ENCODE data around the gene LMF1. TPM values are rescaled to one million over a fixed set of nuclear protein-coding genes. Genes with fewer than 3 reads are reported as not detected.

The LMF1 gene
- total and polyA plus RNA-seq, 5 donors from 2014 or later = 9.9 to 40.0 (median 12.4) TPM

- Mint-ChIP-seq H3K9me3 (peaks cover 0 to 1% (median 0%) of the 10 kb centered on the region in 7 donors), H3K36me3 (peaks cover 11% of the 10 kb centered on the region), H3K27me3 (no peaks in the 10 kb centered on the region), H3K4me3 (no peak overlapping the region), H3K4me1 (peaks cover 0 to 2% (median 0%) of the 10 kb centered on the region in 4 donors), H3K27ac (peak overlapping the region in 1 of 3 donors; percentile 54)
- no peaks in the 10 kb centered on the region for H3K36me3 ChIP-seq (ENCODE audit: control insufficient read depth, insufficient read depth, low read length)
- H3K9me3 ChIP-seq (ENCODE audit: control insufficient read depth in 2 of 2, low read length in 2 of 2) = no peaks in the 10 kb centered on the region
- H3K4me3 ChIP-seq (ENCODE audit: low read depth, low read length) = no peak overlapping the region
- no peak for DNase-seq
- no peak for ATAC-seq (ENCODE audit: low read depth in 2 of 2)
- H3K4me1 ChIP-seq (ENCODE audit: control insufficient read depth, insufficient read depth, low read length, poor library complexity, severe bottlenecking) = no peaks in the 10 kb centered on the region
- H3K27me3 ChIP-seq (ENCODE audit: control insufficient read depth, insufficient read depth, low read length) = no peaks in the 10 kb centered on the region
- no peak overlapping the region for H3K27ac ChIP-seq (ENCODE audit: insufficient read depth, low read length, poor library complexity, severe bottlenecking)
Observed at GRCh38 chr16:877242-878071, 93.3 kb downstream of the LMF1 start.

- Histone ChIP-seq H3K27ac (ENCODE audit: insufficient read depth, low read length, poor library complexity, severe bottlenecking) (no peak overlapping the region), H3K36me3 (ENCODE audit: control insufficient read depth, insufficient read depth, low read length) (no peaks in the 10 kb centered on the region), H3K9me3 (ENCODE audit: control insufficient read depth in 2 of 2, low read length in 2 of 2) (no peaks in the 10 kb centered on the region), H3K27me3 (ENCODE audit: control insufficient read depth, insufficient read depth, low read length) (no peaks in the 10 kb centered on the region), H3K4me3 (ENCODE audit: low read depth, low read length) (no peak overlapping the region), H3K4me1 (ENCODE audit: control insufficient read depth, insufficient read depth, low read length, poor library complexity, severe bottlenecking) (no peaks in the 10 kb centered on the region)
- peaks cover 0 to 2% (median 0%) of the 10 kb centered on the region in 4 donors for H3K4me1 Mint-ChIP-seq
- ATAC-seq (ENCODE audit: low read depth in 2 of 2) (no peak), DNase-seq (no peak)
- H3K27me3 Mint-ChIP-seq = no peaks in the 10 kb centered on the region
- peaks cover 11% of the 10 kb centered on the region for H3K36me3 Mint-ChIP-seq
- H3K4me3 Mint-ChIP-seq = no peak overlapping the region
- no peak overlapping the region for H3K27ac Mint-ChIP-seq
- H3K9me3 Mint-ChIP-seq = peaks cover 0 to 1% (median 0%) of the 10 kb centered on the region in 7 donors
Observed at GRCh38 chr16:876523-877241, 94.1 kb downstream of the LMF1 start.

GRCh38 chr16:876041-876335 is 94.8 kb downstream of the LMF1 start:
- no peaks in the 10 kb centered on the region for H3K27me3 Mint-ChIP-seq
- ATAC-seq (ENCODE audit: low read depth in 2 of 2) = no peak

GRCh38 chr16:875182-876040 is 95.4 kb downstream of the LMF1 start:
- no peak overlapping the region for H3K27ac ChIP-seq (ENCODE audit: insufficient read depth, low read length, poor library complexity, severe bottlenecking)
- no peak overlapping the region for H3K27ac Mint-ChIP-seq
- peaks cover 0 to 2% (median 0%) of the 10 kb centered on the region in 4 donors for H3K4me1 Mint-ChIP-seq
- DNase-seq (no peak), ATAC-seq (ENCODE audit: low read depth in 2 of 2) (no peak)
- no peaks in the 10 kb centered on the region for H3K36me3 ChIP-seq (ENCODE audit: control insufficient read depth, insufficient read depth, low read length)
- no peaks in the 10 kb centered on the region for H3K27me3 Mint-ChIP-seq
- no peak overlapping the region for H3K4me3 Mint-ChIP-seq
- H3K9me3 Mint-ChIP-seq = no peaks in the 10 kb centered on the region
- no peaks in the 10 kb centered on the region for H3K27me3 ChIP-seq (ENCODE audit: control insufficient read depth, insufficient read depth, low read length)
- no peaks in the 10 kb centered on the region for H3K4me1 ChIP-seq (ENCODE audit: control insufficient read depth, insufficient read depth, low read length, poor library complexity, severe bottlenecking)
- H3K9me3 ChIP-seq (ENCODE audit: control insufficient read depth in 2 of 2, low read length in 2 of 2) = no peaks in the 10 kb centered on the region
- H3K36me3 Mint-ChIP-seq = peaks cover 11% of the 10 kb centered on the region
- H3K4me3 ChIP-seq (ENCODE audit: low read depth, low read length) = no peak overlapping the region

More at GRCh38 chr16:876041-876335, 94.8 kb downstream of the LMF1 start:
- Histone ChIP-seq H3K9me3 (ENCODE audit: control insufficient read depth in 2 of 2, low read length in 2 of 2) (no peaks in the 10 kb centered on the region), H3K27ac (ENCODE audit: insufficient read depth, low read length, poor library complexity, severe bottlenecking) (no peak overlapping the region), H3K36me3 (ENCODE audit: control insufficient read depth, insufficient read depth, low read length) (no peaks in the 10 kb centered on the region), H3K27me3 (ENCODE audit: control insufficient read depth, insufficient read depth, low read length) (no peaks in the 10 kb centered on the region), H3K4me1 (ENCODE audit: control insufficient read depth, insufficient read depth, low read length, poor library complexity, severe bottlenecking) (no peaks in the 10 kb centered on the region), H3K4me3 (ENCODE audit: low read depth, low read length) (no peak overlapping the region)
- Mint-ChIP-seq H3K9me3 (no peaks in the 10 kb centered on the region), H3K4me1 (peaks cover 0 to 2% (median 0%) of the 10 kb centered on the region in 4 donors), H3K36me3 (peaks cover 11% of the 10 kb centered on the region), H3K27ac (no peak overlapping the region), H3K4me3 (no peak overlapping the region)
- DNase-seq = no peak

GRCh38 chr16:874366-875181 is 96.2 kb downstream of the LMF1 start:
- Mint-ChIP-seq H3K4me1 (peaks cover 0 to 2% (median 0%) of the 10 kb centered on the region in 4 donors), H3K9me3 (no peaks in the 10 kb centered on the region), H3K27me3 (no peaks in the 10 kb centered on the region), H3K27ac (no peak overlapping the region), H3K4me3 (no peak overlapping the region), H3K36me3 (peaks cover 11% of the 10 kb centered on the region)
- Histone ChIP-seq H3K4me1 (ENCODE audit: control insufficient read depth, insufficient read depth, low read length, poor library complexity, severe bottlenecking) (no peaks in the 10 kb centered on the region), H3K36me3 (ENCODE audit: control insufficient read depth, insufficient read depth, low read length) (no peaks in the 10 kb centered on the region), H3K9me3 (ENCODE audit: control insufficient read depth in 2 of 2, low read length in 2 of 2) (no peaks in the 10 kb centered on the region), H3K27ac (ENCODE audit: insufficient read depth, low read length, poor library complexity, severe bottlenecking) (no peak overlapping the region), H3K4me3 (ENCODE audit: low read depth, low read length) (no peak overlapping the region), H3K27me3 (ENCODE audit: control insufficient read depth, insufficient read depth, low read length) (no peaks in the 10 kb centered on the region)
- no peak for ATAC-seq (ENCODE audit: low read depth in 2 of 2)
- DNase-seq = no peak

GRCh38 chr16:873889-874288 is 96.9 kb downstream of the LMF1 start:
- no peaks in the 10 kb centered on the region for H3K9me3 ChIP-seq (ENCODE audit: control insufficient read depth in 2 of 2, low read length in 2 of 2)
- Mint-ChIP-seq H3K9me3 (no peaks in the 10 kb centered on the region), H3K36me3 (peaks cover 11% of the 10 kb centered on the region), H3K4me1 (peaks cover 0 to 2% (median 0%) of the 10 kb centered on the region in 4 donors), H3K4me3 (no peak overlapping the region), H3K27ac (no peak overlapping the region), H3K27me3 (no peaks in the 10 kb centered on the region)
- H3K36me3 ChIP-seq (ENCODE audit: control insufficient read depth, insufficient read depth, low read length) = no peaks in the 10 kb centered on the region
- DNase-seq (no peak), ATAC-seq (ENCODE audit: low read depth in 2 of 2) (no peak)
- no peaks in the 10 kb centered on the region for H3K27me3 ChIP-seq (ENCODE audit: control insufficient read depth, insufficient read depth, low read length)
- no peaks in the 10 kb centered on the region for H3K4me1 ChIP-seq (ENCODE audit: control insufficient read depth, insufficient read depth, low read length, poor library complexity, severe bottlenecking)
- no peak overlapping the region for H3K4me3 ChIP-seq (ENCODE audit: low read depth, low read length)
- H3K27ac ChIP-seq (ENCODE audit: insufficient read depth, low read length, poor library complexity, severe bottlenecking) = no peak overlapping the region

- Histone ChIP-seq H3K9me3 (ENCODE audit: control insufficient read depth in 2 of 2, low read length in 2 of 2) (no peaks in the 10 kb centered on the region), H3K27me3 (ENCODE audit: control insufficient read depth, insufficient read depth, low read length) (no peaks in the 10 kb centered on the region), H3K4me1 (ENCODE audit: control insufficient read depth, insufficient read depth, low read length, poor library complexity, severe bottlenecking) (no peaks in the 10 kb centered on the region), H3K4me3 (ENCODE audit: low read depth, low read length) (no peak overlapping the region), H3K27ac (ENCODE audit: insufficient read depth, low read length, poor library complexity, severe bottlenecking) (no peak overlapping the region), H3K36me3 (ENCODE audit: control insufficient read depth, insufficient read depth, low read length) (no peaks in the 10 kb centered on the region)
- Mint-ChIP-seq H3K4me1 (peaks cover 0 to 2% (median 0%) of the 10 kb centered on the region in 4 donors), H3K9me3 (no peaks in the 10 kb centered on the region), H3K36me3 (peaks cover 11% of the 10 kb centered on the region), H3K4me3 (no peak overlapping the region), H3K27me3 (no peaks in the 10 kb centered on the region), H3K27ac (no peak overlapping the region)
- DNase-seq (no peak), ATAC-seq (ENCODE audit: low read depth in 2 of 2) (no peak)
Observed at GRCh38 chr16:873243-873661, 97.5 kb downstream of the LMF1 start.
